VCaP (cell line): Measurements from ENCODE around the gene RALGPS2.

Source experiments
- H3K27ac ChIP-seq: fragments of 450-650 bp; 2 replicates; pipeline ENCODE4 v1.5.1; 2017
- CTCF ChIP-seq: fragments of 450-650 bp; conservative IDR thresholded peaks from 2 replicates; pipeline ENCODE4 v1.5.1; 2017; ENCODE audit warnings: mild to moderate bottlenecking, moderate library complexity

RALGPS2 gene

GRCh38 chr1:178912597-178912996 lies 187.6 kb downstream of the RALGPS2 start:
- TF ChIP-seq CTCF, result no peak
- no peak overlapping the region for H3K27ac ChIP-seq

- no peak for TF ChIP-seq CTCF
- no peak overlapping the region for H3K27ac ChIP-seq
These were observed 191.6 kb downstream of the RALGPS2 start for GRCh38 chr1:178916448-178917174.

GRCh38 chr1:178918308-178918707 lies 193.3 kb downstream of the RALGPS2 start:
- H3K27ac ChIP-seq, result no peak overlapping the region
- no peak for TF ChIP-seq CTCF

- peak overlapping the region; percentile 27 for H3K27ac ChIP-seq
- no peak for TF ChIP-seq CTCF
These were observed 193.9 kb downstream of the RALGPS2 start for GRCh38 chr1:178918955-178919354.

GRCh38 chr1:178919581-178919980 lies 194.5 kb downstream of the RALGPS2 start:
- H3K27ac ChIP-seq, result peak overlapping the region; percentile 27; the same call in 1 of the 2 replicates

GRCh38 chr1:178921499-178921898 lies 196.5 kb downstream of the RALGPS2 start:
- TF ChIP-seq CTCF, result no peak
- no peak overlapping the region for H3K27ac ChIP-seq

More at GRCh38 chr1:178919581-178919980, 194.5 kb downstream of the RALGPS2 start:
- no peak for TF ChIP-seq CTCF

- TF ChIP-seq CTCF, result no peak
These were observed 198.5 kb downstream of the RALGPS2 start for GRCh38 chr1:178923512-178923911.

More at GRCh38 chr1:178923512-178923911, 198.5 kb downstream of the RALGPS2 start:
- no peak overlapping the region for H3K27ac ChIP-seq
